ENCODE results near the gene MPHOSPH8.

GRCh38 chr13:19607523-19608078 lies 25.9 kb upstream of the MPHOSPH8 start:
- TF ChIP-seq, protein P1, sequence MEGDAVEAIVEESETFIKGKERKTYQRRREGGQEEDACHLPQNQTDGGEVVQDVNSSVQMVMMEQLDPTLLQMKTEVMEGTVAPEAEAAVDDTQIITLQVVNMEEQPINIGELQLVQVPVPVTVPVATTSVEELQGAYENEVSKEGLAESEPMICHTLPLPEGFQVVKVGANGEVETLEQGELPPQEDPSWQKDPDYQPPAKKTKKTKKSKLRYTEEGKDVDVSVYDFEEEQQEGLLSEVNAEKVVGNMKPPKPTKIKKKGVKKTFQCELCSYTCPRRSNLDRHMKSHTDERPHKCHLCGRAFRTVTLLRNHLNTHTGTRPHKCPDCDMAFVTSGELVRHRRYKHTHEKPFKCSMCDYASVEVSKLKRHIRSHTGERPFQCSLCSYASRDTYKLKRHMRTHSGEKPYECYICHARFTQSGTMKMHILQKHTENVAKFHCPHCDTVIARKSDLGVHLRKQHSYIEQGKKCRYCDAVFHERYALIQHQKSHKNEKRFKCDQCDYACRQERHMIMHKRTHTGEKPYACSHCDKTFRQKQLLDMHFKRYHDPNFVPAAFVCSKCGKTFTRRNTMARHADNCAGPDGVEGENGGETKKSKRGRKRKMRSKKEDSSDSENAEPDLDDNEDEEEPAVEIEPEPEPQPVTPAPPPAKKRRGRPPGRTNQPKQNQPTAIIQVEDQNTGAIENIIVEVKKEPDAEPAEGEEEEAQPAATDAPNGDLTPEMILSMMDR (IDR thresholded peaks at IDR 0.05; ENCODE audit: low read depth, low read length, poor library complexity, severe bottlenecking): no peak
- TF ChIP-seq EZH2phosphoT487 (IDR thresholded peaks at IDR 0.05; ENCODE audit: borderline replicate concordance, low read length): no peak

All from DOHH2 (cell line).